GM23248 (cell line): ENCODE data around the gene KNSTRN.

Experiments
- EZH2 ChIP-seq: fragments of 200-600 bp; sonication (generic); IDR thresholded peaks from 2 replicates; pipeline ENCODE4 v1.6.1; 2018; ENCODE audit warnings: antibody characterized with exemption, mild to moderate bottlenecking; ENCODE audit not compliant: insufficient read depth, poor library complexity, severe bottlenecking
- EZH2phosphoT487 ChIP-seq: fragments of 200-600 bp; sonication (generic); IDR thresholded peaks from 2 replicates; pipeline ENCODE4 v1.6.1; 2018; ENCODE audit warnings: antibody characterized with exemption, moderate library complexity, mild to moderate bottlenecking, low read depth; ENCODE audit not compliant: insufficient read depth

- no peak for TF ChIP-seq EZH2
- no peak for TF ChIP-seq EZH2phosphoT487
These were observed 30.1 kb upstream of the KNSTRN start for GRCh38 chr15:40352281-40352901.
